Panc1 (cell line): ENCODE measurements around the gene STARD10. TPM values are rescaled to one million over a fixed set of nuclear protein-coding genes. Genes with fewer than 3 reads are reported as not detected.

ENCODE experiments used
- ATAC-seq: fragments of 200-7000 bp; cut with Tn5 transposase; 2 replicates; pipeline ENCODE4 v1.9.1; 2020; ENCODE audit warnings: mild to moderate bottlenecking, moderate library complexity
- BruUV-seq: library from RNA; stranded (reverse); fragments of 400-500 nt; replicated peaks from 2 replicates; lab custom pipeline; 2021; lab: Mats Ljungman, UMichigan
- CTCF ChIA-PET: fragments of 300-600 bp; sonication (Branson Sonifier 250); formaldehyde crosslinking; loops from one replicate; lab custom pipeline; 2022; ENCODE audit warnings: antibody characterized with exemption; lab: Charles Lee
- POLR2A ChIA-PET: fragments of 300-600 bp; sonication (Branson Sonifier 250); formaldehyde crosslinking; loops from one replicate; lab custom pipeline; 2022; ENCODE audit warnings: antibody characterized with exemption; lab: Charles Lee
- DNase-seq: peaks from one replicate; pipeline ENCODE4 v3.0.0-alpha.2; 2010; ENCODE audit warnings: low read depth, low spot score
- H3K27ac ChIP-seq: 2 replicates; pipeline ENCODE4 v1.5.1; 2011; ENCODE audit warnings: mild to moderate bottlenecking, low read length, inconsistent platforms
- H3K27me3 ChIP-seq: fragments of 200-500 bp; sonication (Bioruptor generic); 2 replicates; pipeline ENCODE4 v1.6.0; 2014; ENCODE audit warnings: low read length, inconsistent platforms; ENCODE audit not compliant: control insufficient read depth, insufficient read depth
- H3K36me3 ChIP-seq: fragments of 200-500 bp; sonication (Bioruptor generic); 2 replicates; pipeline ENCODE4 v1.5.1; 2014; ENCODE audit warnings: inconsistent platforms, mild to moderate bottlenecking, low read length, moderate library complexity; ENCODE audit not compliant: control insufficient read depth, insufficient read depth
- H3K4me1 ChIP-seq: 2 replicates; pipeline ENCODE4 v1.5.1; 2011; ENCODE audit warnings: inconsistent platforms, mild to moderate bottlenecking, low read length, moderate library complexity; ENCODE audit not compliant: control insufficient read depth, insufficient read depth
- H3K4me3 ChIP-seq, 2 experiments: 2 replicates each; pipeline ENCODE4 v1.5.1; 2011 to 2012; ENCODE audit warnings: low read depth in 2 of 2, low read length in 2 of 2, mild to moderate bottlenecking in 2 of 2, inconsistent platforms in 1 of 2, moderate library complexity in 1 of 2
- H3K9me3 ChIP-seq: fragments of 200-500 bp; sonication (Bioruptor generic); 2 replicates; pipeline ENCODE4 v1.5.1; 2014; ENCODE audit warnings: low read depth, mild to moderate bottlenecking, inconsistent platforms, low read length, moderate library complexity; ENCODE audit not compliant: control insufficient read depth, insufficient read depth
- POLR2AphosphoS5 ChIP-seq: IDR thresholded peaks from 2 replicates; pipeline ENCODE4 v1.6.1; 2012; ENCODE audit warnings: mild to moderate bottlenecking, low read depth, low read length, moderate library complexity
- SIN3A ChIP-seq: IDR thresholded peaks from 2 replicates; pipeline ENCODE4 v1.6.1; 2012; ENCODE audit warnings: low read depth, mild to moderate bottlenecking, low read length, moderate library complexity, borderline replicate concordance; ENCODE audit not compliant: insufficient read depth
- TCF7L2 ChIP-seq: IDR thresholded peaks from 2 replicates; pipeline ENCODE4 v1.6.1; 2011; ENCODE audit warnings: mild to moderate bottlenecking, low read depth, low read length, inconsistent platforms
- in situ Hi-C: cut with HindIII; loops from 2 replicates; pipeline ENCODE4 v1.10.0; 2016; ENCODE audit warnings: low sequenced_read_pairs, low pct_unique_long_range_greater_than_20kb
- intact Hi-C: fragments of 100-400 bp; cut with micrococcal nuclease; formaldehyde crosslinking; loops from one replicate; pipeline ENCODE4 v1.10.0; 2022; ENCODE audit not compliant: unreplicated experiment
- total RNA-seq: library from RNA; stranded (reverse); gene quantifications from one replicate; pipeline ENCODE4 v1.2.1, GENCODE V29; 2021; ENCODE audit not compliant: unreplicated experiment
- TF ChIP-seq, protein P1 (sequence below), 2 experiments: IDR thresholded peaks; 2 replicates each; pipeline ENCODE4 v1.6.1; 2011 to 2012; ENCODE audit warnings: low read depth in 2 of 2, control low read depth in 1 of 2, low read length in 1 of 2, mild to moderate bottlenecking in 1 of 2, moderate library complexity in 1 of 2; ENCODE audit not compliant: insufficient read depth in 1 of 2
- TF ChIP-seq, protein P2 (sequence below): fragments of 450-650 bp; IDR thresholded peaks from 2 replicates; pipeline ENCODE4 v1.5.1; 2017; ENCODE audit warnings: mild to moderate bottlenecking

The STARD10 gene
- total RNA-seq, 1 experiment from 2014 or later, result 32.1 TPM

DNA sequence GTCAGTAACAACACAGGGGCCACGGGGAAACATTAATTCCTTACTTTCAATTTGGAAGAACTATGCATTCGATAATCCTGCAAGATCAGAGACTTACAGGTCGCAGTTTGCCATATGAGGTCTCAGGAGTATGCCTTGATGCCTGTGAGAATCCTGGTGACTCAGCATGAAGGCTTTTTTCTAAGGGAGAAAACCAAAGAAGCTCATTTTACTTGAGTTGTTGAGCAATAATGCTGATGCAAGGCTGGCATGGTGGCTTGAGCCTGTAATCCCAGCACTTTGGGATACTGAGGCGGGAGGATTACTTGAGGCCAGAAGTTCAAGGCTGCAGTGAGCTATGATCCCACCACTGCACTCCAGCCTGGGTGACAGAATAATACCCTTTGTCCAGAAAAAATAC is 46.9 kb upstream of the STARD10 start:
- Histone ChIP-seq H3K4me3 (no peak overlapping the region), H3K27ac (no peak overlapping the region), H3K36me3 (no peaks in the 10 kb centered on the region), H3K9me3 (no peaks in the 10 kb centered on the region), H3K4me1 (no peaks in the 10 kb centered on the region), H3K27me3 (no peaks in the 10 kb centered on the region)
- POLR2A ChIA-PET, result no interaction called here
- ATAC-seq (no peak), DNase-seq (no peak)
- TF ChIP-seq, protein P1, sequence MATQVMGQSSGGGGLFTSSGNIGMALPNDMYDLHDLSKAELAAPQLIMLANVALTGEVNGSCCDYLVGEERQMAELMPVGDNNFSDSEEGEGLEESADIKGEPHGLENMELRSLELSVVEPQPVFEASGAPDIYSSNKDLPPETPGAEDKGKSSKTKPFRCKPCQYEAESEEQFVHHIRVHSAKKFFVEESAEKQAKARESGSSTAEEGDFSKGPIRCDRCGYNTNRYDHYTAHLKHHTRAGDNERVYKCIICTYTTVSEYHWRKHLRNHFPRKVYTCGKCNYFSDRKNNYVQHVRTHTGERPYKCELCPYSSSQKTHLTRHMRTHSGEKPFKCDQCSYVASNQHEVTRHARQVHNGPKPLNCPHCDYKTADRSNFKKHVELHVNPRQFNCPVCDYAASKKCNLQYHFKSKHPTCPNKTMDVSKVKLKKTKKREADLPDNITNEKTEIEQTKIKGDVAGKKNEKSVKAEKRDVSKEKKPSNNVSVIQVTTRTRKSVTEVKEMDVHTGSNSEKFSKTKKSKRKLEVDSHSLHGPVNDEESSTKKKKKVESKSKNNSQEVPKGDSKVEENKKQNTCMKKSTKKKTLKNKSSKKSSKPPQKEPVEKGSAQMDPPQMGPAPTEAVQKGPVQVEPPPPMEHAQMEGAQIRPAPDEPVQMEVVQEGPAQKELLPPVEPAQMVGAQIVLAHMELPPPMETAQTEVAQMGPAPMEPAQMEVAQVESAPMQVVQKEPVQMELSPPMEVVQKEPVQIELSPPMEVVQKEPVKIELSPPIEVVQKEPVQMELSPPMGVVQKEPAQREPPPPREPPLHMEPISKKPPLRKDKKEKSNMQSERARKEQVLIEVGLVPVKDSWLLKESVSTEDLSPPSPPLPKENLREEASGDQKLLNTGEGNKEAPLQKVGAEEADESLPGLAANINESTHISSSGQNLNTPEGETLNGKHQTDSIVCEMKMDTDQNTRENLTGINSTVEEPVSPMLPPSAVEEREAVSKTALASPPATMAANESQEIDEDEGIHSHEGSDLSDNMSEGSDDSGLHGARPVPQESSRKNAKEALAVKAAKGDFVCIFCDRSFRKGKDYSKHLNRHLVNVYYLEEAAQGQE (IDR thresholded peaks at IDR 0.05; ENCODE audit: insufficient read depth in 1 of 2, low read depth in 2 of 2, low read length in 1 of 2), result no peak
- no peak for TF ChIP-seq POLR2AphosphoS5
- TF ChIP-seq, protein P2, sequence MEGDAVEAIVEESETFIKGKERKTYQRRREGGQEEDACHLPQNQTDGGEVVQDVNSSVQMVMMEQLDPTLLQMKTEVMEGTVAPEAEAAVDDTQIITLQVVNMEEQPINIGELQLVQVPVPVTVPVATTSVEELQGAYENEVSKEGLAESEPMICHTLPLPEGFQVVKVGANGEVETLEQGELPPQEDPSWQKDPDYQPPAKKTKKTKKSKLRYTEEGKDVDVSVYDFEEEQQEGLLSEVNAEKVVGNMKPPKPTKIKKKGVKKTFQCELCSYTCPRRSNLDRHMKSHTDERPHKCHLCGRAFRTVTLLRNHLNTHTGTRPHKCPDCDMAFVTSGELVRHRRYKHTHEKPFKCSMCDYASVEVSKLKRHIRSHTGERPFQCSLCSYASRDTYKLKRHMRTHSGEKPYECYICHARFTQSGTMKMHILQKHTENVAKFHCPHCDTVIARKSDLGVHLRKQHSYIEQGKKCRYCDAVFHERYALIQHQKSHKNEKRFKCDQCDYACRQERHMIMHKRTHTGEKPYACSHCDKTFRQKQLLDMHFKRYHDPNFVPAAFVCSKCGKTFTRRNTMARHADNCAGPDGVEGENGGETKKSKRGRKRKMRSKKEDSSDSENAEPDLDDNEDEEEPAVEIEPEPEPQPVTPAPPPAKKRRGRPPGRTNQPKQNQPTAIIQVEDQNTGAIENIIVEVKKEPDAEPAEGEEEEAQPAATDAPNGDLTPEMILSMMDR, result no peak
- no peak for TF ChIP-seq SIN3A
- TF ChIP-seq TCF7L2, result no peak
- in situ Hi-C loops, result no loop called here
- BruUV-seq, result no TSS peak
- CTCF ChIA-PET, result no interaction called here
- intact Hi-C loops, result no loop called here

DNA sequence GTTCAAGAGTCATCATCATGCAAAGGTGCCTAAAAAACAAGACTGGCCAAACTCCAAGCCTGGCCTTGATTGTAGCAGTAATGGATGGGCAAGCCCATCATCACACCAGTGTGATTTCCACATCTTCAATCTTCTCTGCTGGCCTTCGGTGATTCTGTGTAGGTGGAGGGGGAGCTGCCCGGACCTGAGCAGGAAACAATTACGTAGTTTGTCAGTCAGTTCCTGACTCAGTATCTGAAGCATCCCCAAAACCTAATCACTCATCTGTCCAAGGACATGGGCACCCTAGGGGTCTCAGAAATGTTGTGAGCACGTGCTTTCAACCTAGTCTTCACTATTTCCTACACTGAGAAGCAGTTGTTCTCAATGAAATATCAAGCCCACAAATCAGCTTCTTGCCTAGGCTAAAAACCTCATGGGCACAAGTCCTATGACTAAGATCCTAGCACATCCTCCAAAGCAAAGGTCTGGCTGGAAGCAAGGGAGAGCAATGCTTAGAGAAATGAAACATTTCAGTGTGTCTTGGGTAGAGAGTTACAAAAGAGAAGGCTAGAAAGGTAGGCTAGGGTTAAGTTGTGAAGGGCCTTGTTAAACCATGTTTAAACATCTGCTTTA is 45.0 kb upstream of the STARD10 start:
- H3K27ac ChIP-seq, result no peak overlapping the region
- BruUV-seq, result no TSS peak
- in situ Hi-C loops, result no loop called here

More for the DNA sequence above, 45.0 kb upstream of the STARD10 start:
- CTCF ChIA-PET, result interaction anchor here (0.7 kb wide), 1 partner anchor 382 kb away, joined by 4 read pairs; no protein-coding TSS in a partner anchor
- H3K4me1 ChIP-seq, result no peaks in the 10 kb centered on the region
- intact Hi-C loops, result no loop called here
- POLR2A ChIA-PET, result no interaction called here
- H3K36me3 ChIP-seq, result no peaks in the 10 kb centered on the region
- TF ChIP-seq, protein P2, result no peak
- TF ChIP-seq SIN3A, result no peak
- no peak for TF ChIP-seq TCF7L2
- TF ChIP-seq, protein P1 (IDR thresholded peaks at IDR 0.05; ENCODE audit: insufficient read depth in 1 of 2, low read depth in 2 of 2, low read length in 1 of 2), result no peak
- no peak for TF ChIP-seq POLR2AphosphoS5
- H3K27me3 ChIP-seq, result no peaks in the 10 kb centered on the region
- no peak overlapping the region for H3K4me3 ChIP-seq
- no peaks in the 10 kb centered on the region for H3K9me3 ChIP-seq
- ATAC-seq, result no peak
- no peak for DNase-seq
